Measurements from ENCODE around the gene KCP. TPM values are rescaled to one million over a fixed set of nuclear protein-coding genes. Genes with fewer than 3 reads are reported as not detected.
A peak's percentile ranks its signal among the peaks of the same experiment; 100 is the strongest.

The KCP gene
- total and polyA plus RNA-seq, 2 experiments from 2014 or later = 0.76 to 1.1 TPM

DNA sequence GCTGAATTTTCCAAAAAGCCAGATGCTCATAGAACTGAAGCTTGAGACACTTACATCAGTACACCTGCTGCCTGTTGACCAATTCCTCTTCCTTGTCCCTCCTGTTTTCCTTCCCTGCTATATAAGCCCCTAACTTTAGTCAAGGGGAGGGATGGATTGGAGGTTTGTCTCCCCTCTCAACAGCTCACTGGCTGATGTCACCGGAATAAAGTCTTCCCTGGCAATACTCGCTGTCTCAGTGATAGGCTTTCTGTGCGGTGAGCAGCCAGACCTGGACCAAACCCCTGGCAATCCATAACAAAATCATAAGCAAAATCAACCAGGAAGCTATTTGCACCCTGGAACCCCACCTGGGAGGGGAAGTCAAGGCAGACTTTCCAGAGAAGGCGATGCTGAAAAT lies 26.3 kb upstream of the KCP start:
- TF ChIP-seq, protein P1, sequence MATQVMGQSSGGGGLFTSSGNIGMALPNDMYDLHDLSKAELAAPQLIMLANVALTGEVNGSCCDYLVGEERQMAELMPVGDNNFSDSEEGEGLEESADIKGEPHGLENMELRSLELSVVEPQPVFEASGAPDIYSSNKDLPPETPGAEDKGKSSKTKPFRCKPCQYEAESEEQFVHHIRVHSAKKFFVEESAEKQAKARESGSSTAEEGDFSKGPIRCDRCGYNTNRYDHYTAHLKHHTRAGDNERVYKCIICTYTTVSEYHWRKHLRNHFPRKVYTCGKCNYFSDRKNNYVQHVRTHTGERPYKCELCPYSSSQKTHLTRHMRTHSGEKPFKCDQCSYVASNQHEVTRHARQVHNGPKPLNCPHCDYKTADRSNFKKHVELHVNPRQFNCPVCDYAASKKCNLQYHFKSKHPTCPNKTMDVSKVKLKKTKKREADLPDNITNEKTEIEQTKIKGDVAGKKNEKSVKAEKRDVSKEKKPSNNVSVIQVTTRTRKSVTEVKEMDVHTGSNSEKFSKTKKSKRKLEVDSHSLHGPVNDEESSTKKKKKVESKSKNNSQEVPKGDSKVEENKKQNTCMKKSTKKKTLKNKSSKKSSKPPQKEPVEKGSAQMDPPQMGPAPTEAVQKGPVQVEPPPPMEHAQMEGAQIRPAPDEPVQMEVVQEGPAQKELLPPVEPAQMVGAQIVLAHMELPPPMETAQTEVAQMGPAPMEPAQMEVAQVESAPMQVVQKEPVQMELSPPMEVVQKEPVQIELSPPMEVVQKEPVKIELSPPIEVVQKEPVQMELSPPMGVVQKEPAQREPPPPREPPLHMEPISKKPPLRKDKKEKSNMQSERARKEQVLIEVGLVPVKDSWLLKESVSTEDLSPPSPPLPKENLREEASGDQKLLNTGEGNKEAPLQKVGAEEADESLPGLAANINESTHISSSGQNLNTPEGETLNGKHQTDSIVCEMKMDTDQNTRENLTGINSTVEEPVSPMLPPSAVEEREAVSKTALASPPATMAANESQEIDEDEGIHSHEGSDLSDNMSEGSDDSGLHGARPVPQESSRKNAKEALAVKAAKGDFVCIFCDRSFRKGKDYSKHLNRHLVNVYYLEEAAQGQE (IDR thresholded peaks at IDR 0.05; ENCODE audit: unreplicated experiment) = no peak
- TF ChIP-seq POLR2AphosphoS5 (IDR thresholded peaks at IDR 0.05; ENCODE audit: low read depth) = no peak
- TF ChIP-seq, protein P2, sequence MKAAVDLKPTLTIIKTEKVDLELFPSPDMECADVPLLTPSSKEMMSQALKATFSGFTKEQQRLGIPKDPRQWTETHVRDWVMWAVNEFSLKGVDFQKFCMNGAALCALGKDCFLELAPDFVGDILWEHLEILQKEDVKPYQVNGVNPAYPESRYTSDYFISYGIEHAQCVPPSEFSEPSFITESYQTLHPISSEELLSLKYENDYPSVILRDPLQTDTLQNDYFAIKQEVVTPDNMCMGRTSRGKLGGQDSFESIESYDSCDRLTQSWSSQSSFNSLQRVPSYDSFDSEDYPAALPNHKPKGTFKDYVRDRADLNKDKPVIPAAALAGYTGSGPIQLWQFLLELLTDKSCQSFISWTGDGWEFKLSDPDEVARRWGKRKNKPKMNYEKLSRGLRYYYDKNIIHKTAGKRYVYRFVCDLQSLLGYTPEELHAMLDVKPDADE (IDR thresholded peaks at IDR 0.05) = no peak
- TF ChIP-seq ZNF331 (CRISPR knock-in tag; IDR thresholded peaks at IDR 0.05; ENCODE audit: low read depth) = no peak
- no peak for TF ChIP-seq STAT1 (IDR thresholded peaks at IDR 0.05; ENCODE audit: unreplicated experiment)
- TF ChIP-seq CREB1 (CRISPR knock-in tag; IDR thresholded peaks at IDR 0.05; ENCODE audit: low read depth) = no peak
- no peak for TF ChIP-seq NANOG (IDR thresholded peaks at IDR 0.05; ENCODE audit: borderline replicate concordance)
- no peak for TF ChIP-seq ZNF114 (CRISPR knock-in tag; IDR thresholded peaks at IDR 0.05)
- no peak for TF ChIP-seq EZH2 (IDR thresholded peaks at IDR 0.05; ENCODE audit: low read depth, unreplicated experiment)
- TF ChIP-seq, protein P3, sequence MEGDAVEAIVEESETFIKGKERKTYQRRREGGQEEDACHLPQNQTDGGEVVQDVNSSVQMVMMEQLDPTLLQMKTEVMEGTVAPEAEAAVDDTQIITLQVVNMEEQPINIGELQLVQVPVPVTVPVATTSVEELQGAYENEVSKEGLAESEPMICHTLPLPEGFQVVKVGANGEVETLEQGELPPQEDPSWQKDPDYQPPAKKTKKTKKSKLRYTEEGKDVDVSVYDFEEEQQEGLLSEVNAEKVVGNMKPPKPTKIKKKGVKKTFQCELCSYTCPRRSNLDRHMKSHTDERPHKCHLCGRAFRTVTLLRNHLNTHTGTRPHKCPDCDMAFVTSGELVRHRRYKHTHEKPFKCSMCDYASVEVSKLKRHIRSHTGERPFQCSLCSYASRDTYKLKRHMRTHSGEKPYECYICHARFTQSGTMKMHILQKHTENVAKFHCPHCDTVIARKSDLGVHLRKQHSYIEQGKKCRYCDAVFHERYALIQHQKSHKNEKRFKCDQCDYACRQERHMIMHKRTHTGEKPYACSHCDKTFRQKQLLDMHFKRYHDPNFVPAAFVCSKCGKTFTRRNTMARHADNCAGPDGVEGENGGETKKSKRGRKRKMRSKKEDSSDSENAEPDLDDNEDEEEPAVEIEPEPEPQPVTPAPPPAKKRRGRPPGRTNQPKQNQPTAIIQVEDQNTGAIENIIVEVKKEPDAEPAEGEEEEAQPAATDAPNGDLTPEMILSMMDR (conservative IDR thresholded peaks at IDR 0.05; ENCODE audit: low read depth in 2 of 2) = no peak
- TF ChIP-seq, protein P4, sequence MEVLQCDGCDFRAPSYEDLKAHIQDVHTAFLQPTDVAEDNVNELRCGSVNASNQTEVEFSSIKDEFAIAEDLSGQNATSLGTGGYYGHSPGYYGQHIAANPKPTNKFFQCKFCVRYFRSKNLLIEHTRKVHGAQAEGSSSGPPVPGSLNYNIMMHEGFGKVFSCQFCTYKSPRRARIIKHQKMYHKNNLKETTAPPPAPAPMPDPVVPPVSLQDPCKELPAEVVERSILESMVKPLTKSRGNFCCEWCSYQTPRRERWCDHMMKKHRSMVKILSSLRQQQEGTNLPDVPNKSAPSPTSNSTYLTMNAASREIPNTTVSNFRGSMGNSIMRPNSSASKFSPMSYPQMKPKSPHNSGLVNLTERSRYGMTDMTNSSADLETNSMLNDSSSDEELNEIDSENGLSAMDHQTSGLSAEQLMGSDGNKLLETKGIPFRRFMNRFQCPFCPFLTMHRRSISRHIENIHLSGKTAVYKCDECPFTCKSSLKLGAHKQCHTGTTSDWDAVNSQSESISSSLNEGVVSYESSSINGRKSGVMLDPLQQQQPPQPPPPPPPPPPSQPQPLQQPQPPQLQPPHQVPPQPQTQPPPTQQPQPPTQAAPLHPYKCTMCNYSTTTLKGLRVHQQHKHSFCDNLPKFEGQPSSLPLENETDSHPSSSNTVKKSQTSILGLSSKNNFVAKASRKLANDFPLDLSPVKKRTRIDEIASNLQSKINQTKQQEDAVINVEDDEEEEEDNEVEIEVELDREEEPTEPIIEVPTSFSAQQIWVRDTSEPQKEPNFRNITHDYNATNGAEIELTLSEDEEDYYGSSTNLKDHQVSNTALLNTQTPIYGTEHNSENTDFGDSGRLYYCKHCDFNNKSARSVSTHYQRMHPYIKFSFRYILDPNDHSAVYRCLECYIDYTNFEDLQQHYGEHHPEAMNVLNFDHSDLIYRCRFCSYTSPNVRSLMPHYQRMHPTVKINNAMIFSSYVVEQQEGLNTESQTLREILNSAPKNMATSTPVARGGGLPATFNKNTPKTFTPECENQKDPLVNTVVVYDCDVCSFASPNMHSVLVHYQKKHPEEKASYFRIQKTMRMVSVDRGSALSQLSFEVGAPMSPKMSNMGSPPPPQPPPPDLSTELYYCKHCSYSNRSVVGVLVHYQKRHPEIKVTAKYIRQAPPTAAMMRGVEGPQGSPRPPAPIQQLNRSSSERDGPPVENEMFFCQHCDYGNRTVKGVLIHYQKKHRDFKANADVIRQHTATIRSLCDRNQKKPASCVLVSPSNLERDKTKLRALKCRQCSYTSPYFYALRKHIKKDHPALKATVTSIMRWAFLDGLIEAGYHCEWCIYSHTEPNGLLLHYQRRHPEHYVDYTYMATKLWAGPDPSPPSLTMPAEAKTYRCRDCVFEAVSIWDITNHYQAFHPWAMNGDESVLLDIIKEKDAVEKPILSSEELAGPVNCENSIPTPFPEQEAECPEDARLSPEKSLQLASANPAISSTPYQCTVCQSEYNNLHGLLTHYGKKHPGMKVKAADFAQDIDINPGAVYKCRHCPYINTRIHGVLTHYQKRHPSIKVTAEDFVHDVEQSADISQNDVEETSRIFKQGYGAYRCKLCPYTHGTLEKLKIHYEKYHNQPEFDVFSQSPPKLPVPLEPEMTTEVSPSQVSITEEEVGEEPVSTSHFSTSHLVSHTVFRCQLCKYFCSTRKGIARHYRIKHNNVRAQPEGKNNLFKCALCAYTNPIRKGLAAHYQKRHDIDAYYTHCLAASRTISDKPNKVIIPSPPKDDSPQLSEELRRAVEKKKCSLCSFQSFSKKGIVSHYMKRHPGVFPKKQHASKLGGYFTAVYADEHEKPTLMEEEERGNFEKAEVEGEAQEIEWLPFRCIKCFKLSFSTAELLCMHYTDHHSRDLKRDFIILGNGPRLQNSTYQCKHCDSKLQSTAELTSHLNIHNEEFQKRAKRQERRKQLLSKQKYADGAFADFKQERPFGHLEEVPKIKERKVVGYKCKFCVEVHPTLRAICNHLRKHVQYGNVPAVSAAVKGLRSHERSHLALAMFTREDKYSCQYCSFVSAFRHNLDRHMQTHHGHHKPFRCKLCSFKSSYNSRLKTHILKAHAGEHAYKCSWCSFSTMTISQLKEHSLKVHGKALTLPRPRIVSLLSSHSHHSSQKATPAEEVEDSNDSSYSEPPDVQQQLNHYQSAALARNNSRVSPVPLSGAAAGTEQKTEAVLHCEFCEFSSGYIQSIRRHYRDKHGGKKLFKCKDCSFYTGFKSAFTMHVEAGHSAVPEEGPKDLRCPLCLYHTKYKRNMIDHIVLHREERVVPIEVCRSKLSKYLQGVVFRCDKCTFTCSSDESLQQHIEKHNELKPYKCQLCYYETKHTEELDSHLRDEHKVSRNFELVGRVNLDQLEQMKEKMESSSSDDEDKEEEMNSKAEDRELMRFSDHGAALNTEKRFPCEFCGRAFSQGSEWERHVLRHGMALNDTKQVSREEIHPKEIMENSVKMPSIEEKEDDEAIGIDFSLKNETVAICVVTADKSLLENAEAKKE (CRISPR knock-in tag; IDR thresholded peaks at IDR 0.05) = no peak
- TF ChIP-seq EZH2phosphoT487 (IDR thresholded peaks at IDR 0.05; ENCODE audit: unreplicated experiment) = no peak
- TF ChIP-seq JUNB (IDR thresholded peaks at IDR 0.05; ENCODE audit: unreplicated experiment) = no peak
- Histone ChIP-seq H3K4me1 (ENCODE audit: insufficient read depth) (no peaks in the 10 kb centered on the region), H2AFZ (no peak overlapping the region), H3K27me3 (ENCODE audit: insufficient read depth) (peaks cover 61% of the 10 kb centered on the region), H3K4me3 (no peak overlapping the region), H4K20me1 (replicated peaks; ENCODE audit: insufficient read depth) (peaks cover 4% of the 10 kb centered on the region; the same call in 1 of the 2 replicates), H3K27ac (ENCODE audit: low read depth) (no peak overlapping the region), H3K79me2 (replicated peaks; ENCODE audit: insufficient read depth) (no peaks in the 10 kb centered on the region), H3F3A (replicated peaks; ENCODE audit: low read depth) (0 out of 2 replicates have a peak, but pooled peaks cover 5% of the 10 kb centered on the region), H3K36me3 (ENCODE audit: insufficient read depth) (no peaks in the 10 kb centered on the region), H3K9me2 (ENCODE audit: insufficient read depth) (no peaks in the 10 kb centered on the region), H3K4me2 (no peak overlapping the region; the same call in 1 of the 2 replicates)
- no peak for DNase-seq (ENCODE audit: low spot score)
- Mint-ChIP-seq H3K4me3 (peak overlapping the region; percentile 61), H3K27ac (no peak overlapping the region), H3K27me3 (ENCODE audit: insufficient read depth, low read depth, poor library complexity) (peaks cover 59% of the 10 kb centered on the region), H3K36me3 (ENCODE audit: low read depth) (no peaks in the 10 kb centered on the region; the same call in 2 of the 3 replicates), H3K9me3 (no peaks in the 10 kb centered on the region), H3K4me1 (peaks cover 14% of the 10 kb centered on the region)
- ATAC-seq = no peak
